Testis (tissue), 2 donors: ENCODE results near the gene HS6ST3.

Experiments
- POLR2A ChIP-seq: fragments of 450-650 bp; IDR thresholded peaks from one replicate; pipeline ENCODE4 v1.6.1; 2017; ENCODE audit warnings: antibody characterized with exemption, mild to moderate bottlenecking, moderate library complexity
- TF ChIP-seq, protein P1 (sequence below), 3 experiments: fragments of 450-650 bp in 2 of 3; fragments of 200-600 bp in 1 of 3; sonication (generic) in 1 of 3; IDR thresholded peaks; one replicate each; pipeline ENCODE4 v1.5.1; 2016 to 2019; ENCODE audit warnings: antibody characterized with exemption in 3 of 3, mild to moderate bottlenecking in 2 of 3, moderate library complexity in 1 of 3

DNA sequence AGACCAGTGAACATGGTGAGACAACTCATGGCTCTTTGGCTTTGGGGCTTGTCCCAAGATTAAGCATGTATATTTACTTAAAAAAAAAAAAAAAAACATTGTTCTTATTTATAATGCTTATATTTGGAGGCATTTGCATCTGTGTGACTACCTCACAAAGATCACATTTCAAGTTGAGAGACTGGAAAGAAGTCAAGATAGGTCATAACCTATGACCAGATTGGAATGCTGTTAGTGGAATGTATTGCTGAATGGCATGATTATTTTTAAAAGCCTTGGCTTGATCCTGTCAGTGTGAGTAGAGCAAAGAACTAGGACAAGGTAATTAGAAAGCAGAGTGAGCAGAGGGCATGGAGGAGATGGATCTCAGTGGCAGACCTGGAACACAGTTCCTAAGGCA lies 689.8 kb downstream of the HS6ST3 start:
- TF ChIP-seq, protein P1, sequence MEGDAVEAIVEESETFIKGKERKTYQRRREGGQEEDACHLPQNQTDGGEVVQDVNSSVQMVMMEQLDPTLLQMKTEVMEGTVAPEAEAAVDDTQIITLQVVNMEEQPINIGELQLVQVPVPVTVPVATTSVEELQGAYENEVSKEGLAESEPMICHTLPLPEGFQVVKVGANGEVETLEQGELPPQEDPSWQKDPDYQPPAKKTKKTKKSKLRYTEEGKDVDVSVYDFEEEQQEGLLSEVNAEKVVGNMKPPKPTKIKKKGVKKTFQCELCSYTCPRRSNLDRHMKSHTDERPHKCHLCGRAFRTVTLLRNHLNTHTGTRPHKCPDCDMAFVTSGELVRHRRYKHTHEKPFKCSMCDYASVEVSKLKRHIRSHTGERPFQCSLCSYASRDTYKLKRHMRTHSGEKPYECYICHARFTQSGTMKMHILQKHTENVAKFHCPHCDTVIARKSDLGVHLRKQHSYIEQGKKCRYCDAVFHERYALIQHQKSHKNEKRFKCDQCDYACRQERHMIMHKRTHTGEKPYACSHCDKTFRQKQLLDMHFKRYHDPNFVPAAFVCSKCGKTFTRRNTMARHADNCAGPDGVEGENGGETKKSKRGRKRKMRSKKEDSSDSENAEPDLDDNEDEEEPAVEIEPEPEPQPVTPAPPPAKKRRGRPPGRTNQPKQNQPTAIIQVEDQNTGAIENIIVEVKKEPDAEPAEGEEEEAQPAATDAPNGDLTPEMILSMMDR (IDR thresholded peaks at IDR 0.05) = no peak
- TF ChIP-seq POLR2A = no peak
